Endothelial cell of umbilical vein (primary cell): ENCODE measurements around the gene C9. TPM values are rescaled to one million over a fixed set of nuclear protein-coding genes. Genes with fewer than 3 reads are reported as not detected.

Experiments
- BruUV-seq: library from RNA; stranded (reverse); fragments of 400-500 nt; replicated peaks from 2 replicates; lab custom pipeline; 2021; lab: Mats Ljungman, UMichigan
- CTCF ChIA-PET: fragments of 300-600, 350-600 bp; sonication (Branson Sonifier 250); formaldehyde crosslinking; loops from one replicate; lab custom pipeline; 2021; ENCODE audit warnings: antibody characterized with exemption, inconsistent platforms; lab: Charles Lee
- POLR2A ChIA-PET: fragments of 300-600, 350-600 bp; sonication (Branson Sonifier 250); formaldehyde crosslinking; loops from one replicate; lab custom pipeline; 2021; ENCODE audit warnings: antibody characterized with exemption, inconsistent platforms; lab: Charles Lee
- DNase-seq: peaks from one replicate; pipeline ENCODE4 v3.0.0-alpha.2; 2011; ENCODE audit warnings: low read depth, low spot score
- FAIRE-seq: peaks from 2 replicates; lab custom pipeline; 2011; peaks lifted over from hg19 to GRCh38; lab: Jason Lieb, UNC
- H2AFZ ChIP-seq: 2 replicates; pipeline ENCODE4 v1.6.0; 2012; ENCODE audit warnings: low read depth, low read length, control low read depth, inconsistent platforms
- H3K27ac ChIP-seq: 2 replicates; pipeline ENCODE4 v1.5.1; 2011; ENCODE audit warnings: low read depth, mild to moderate bottlenecking, control low read depth, low read length, moderate library complexity; ENCODE audit not compliant: insufficient read depth
- H3K27me3 ChIP-seq, 2 experiments: 2 replicates each; pipeline versions ENCODE4 v1.6.0 to v1.6.1; 2011; ENCODE audit warnings: low read length in 2 of 2, mixed read lengths in 1 of 2; ENCODE audit not compliant: control insufficient read depth in 2 of 2, insufficient read depth in 2 of 2
- H3K36me3 ChIP-seq, 2 experiments: 2 replicates in 1 of 2; 3 replicates in 1 of 2; pipeline ENCODE4 v1.5.1; 2011; ENCODE audit warnings: low read length in 2 of 2, mild to moderate bottlenecking in 1 of 2, moderate library complexity in 1 of 2; ENCODE audit not compliant: control insufficient read depth in 2 of 2, insufficient read depth in 2 of 2; ENCODE audit errors: extremely low read depth in 1 of 2
- H3K4me1 ChIP-seq: 3 replicates; pipeline ENCODE4 v1.5.1; 2011; ENCODE audit warnings: mild to moderate bottlenecking, low read length; ENCODE audit not compliant: control insufficient read depth, insufficient read depth; ENCODE audit errors: extremely low read depth
- H3K4me2 ChIP-seq: 2 replicates; pipeline ENCODE4 v1.6.1; 2011; ENCODE audit warnings: low read length, control low read depth, mixed read lengths; ENCODE audit not compliant: insufficient read depth
- H3K4me3 ChIP-seq, 3 experiments: fragments of 200-600 bp in 1 of 3; sonication (generic), shearing (Covaris generic) in 1 of 3; replicated peaks in 1 of 3; 2 replicates each; pipeline ENCODE4 v1.5.1; 2011 to 2016; ENCODE audit warnings: control low read depth in 3 of 3, low read length in 3 of 3, mild to moderate bottlenecking in 2 of 3, inconsistent platforms in 1 of 3, low read depth in 1 of 3, moderate library complexity in 1 of 3; ENCODE audit not compliant: insufficient read depth in 1 of 3
- H3K79me2 ChIP-seq: 2 replicates; pipeline ENCODE4 v1.6.0; 2012; ENCODE audit warnings: low read length, inconsistent platforms; ENCODE audit not compliant: control insufficient read depth, insufficient read depth
- H3K9ac ChIP-seq: replicated peaks from 2 replicates; pipeline ENCODE3; 2011; ENCODE audit warnings: low read length, control low read depth; ENCODE audit not compliant: insufficient read depth; ENCODE audit errors: extremely low read depth
- H3K9me1 ChIP-seq: replicated peaks from 3 replicates; pipeline ENCODE4 v1.6.0; 2011; ENCODE audit warnings: mild to moderate bottlenecking, low read length; ENCODE audit not compliant: control insufficient read depth, insufficient read depth; ENCODE audit errors: extremely low read depth
- H3K9me3 ChIP-seq: replicated peaks from 2 replicates; pipeline ENCODE4 v1.5.1; 2012; ENCODE audit warnings: low read length, inconsistent platforms; ENCODE audit not compliant: control insufficient read depth, insufficient read depth
- H4K20me1 ChIP-seq: replicated peaks from 2 replicates; pipeline ENCODE3; 2011; ENCODE audit warnings: mild to moderate bottlenecking, low read length; ENCODE audit not compliant: control insufficient read depth, insufficient read depth; ENCODE audit errors: extremely low read depth
- CTCF ChIP-seq, 2 donors: IDR thresholded peaks; 1 replicate in 1 of 2; 2 replicates in 1 of 2; pipeline ENCODE4 v1.5.1; 2011; ENCODE audit warnings: low read length in 2 of 2, mild to moderate bottlenecking in 2 of 2, moderate library complexity in 2 of 2, control low read depth in 1 of 2, inconsistent platforms in 1 of 2, low read depth in 1 of 2; ENCODE audit not compliant: insufficient read depth in 1 of 2; ENCODE audit errors: extremely low read depth in 1 of 2
- EZH2 ChIP-seq: IDR thresholded peaks from 2 replicates; pipeline ENCODE4 v1.6.1; 2012; ENCODE audit warnings: borderline replicate concordance, low read depth, mild to moderate bottlenecking, moderate library complexity, low read length, inconsistent platforms; ENCODE audit not compliant: severe bottlenecking
- FOS ChIP-seq: IDR thresholded peaks from 2 replicates; pipeline ENCODE4 v1.6.1; 2011; ENCODE audit warnings: mild to moderate bottlenecking, low read length, moderate library complexity, borderline replicate concordance; ENCODE audit not compliant: insufficient read depth
- GATA2 ChIP-seq: IDR thresholded peaks from 2 replicates; pipeline ENCODE4 v1.7.0; 2011; ENCODE audit warnings: low read depth, mild to moderate bottlenecking, moderate library complexity, mixed read lengths, low read length; ENCODE audit not compliant: insufficient read length, insufficient read depth
- JUN ChIP-seq: IDR thresholded peaks from 2 replicates; pipeline ENCODE4 v1.6.1; 2011; ENCODE audit warnings: borderline replicate concordance, low read depth; ENCODE audit not compliant: insufficient read length, insufficient read depth
- MAX ChIP-seq: IDR thresholded peaks from 2 replicates; pipeline ENCODE4 v1.6.1; 2011; ENCODE audit not compliant: insufficient read depth, insufficient read length
- MYC ChIP-seq: IDR thresholded peaks from one replicate; pipeline ENCODE4 v1.6.1; 2011; ENCODE audit warnings: mild to moderate bottlenecking, low read depth, low read length
- POLR2A ChIP-seq: IDR thresholded peaks from 2 replicates; pipeline ENCODE4 v1.6.1; 2012; ENCODE audit warnings: low read depth, mild to moderate bottlenecking, control low read depth, low read length
- POLR2AphosphoS5 ChIP-seq: IDR thresholded peaks from 2 replicates; pipeline ENCODE4 v1.6.1; 2012; ENCODE audit warnings: low read depth, mild to moderate bottlenecking, control low read depth, low read length, moderate library complexity; ENCODE audit not compliant: insufficient read depth
- dilution Hi-C: fragments of 300-500 bp; cut with MboI; formaldehyde crosslinking; loops from one replicate; pipeline ENCODE4 v1.15.0; 2019; ENCODE audit warnings: low sequenced_read_pairs; ENCODE audit not compliant: extremely low pct_ligation_motif_present
- intact Hi-C: fragments of 100-400 bp; cut with micrococcal nuclease; formaldehyde crosslinking; loops from one replicate; pipeline ENCODE4 v1.10.0; 2022
- polyA plus RNA-seq, 4 experiments: library from polyadenylated mRNA; depleted of rRNA in 3 of 4; stranded (reverse) in 3 of 4; unstranded in 1 of 4; fragments of >200 nt; gene quantifications; 2 replicates each; pipeline versions ENCODE4 v1.2.1 to v1.2.3, GENCODE V29; 2011 to 2012; ENCODE audit warnings: missing spikeins in 1 of 4
- total RNA-seq: library from RNA; stranded (reverse); gene quantifications from 2 replicates; pipeline ENCODE4 v1.2.3, GENCODE V29; 2021

C9 gene
- total and polyA plus RNA-seq, 2 donors (not counting 3 experiments of a cell fraction or from before 2014, with no cell fraction given) = 0.33 TPM; not detected in 1

GRCh38 chr5:39328731-39329130, 35.6 kb downstream of the C9 start:
- no peak for DNase-seq
- H3K27me3 ChIP-seq = no peaks in the 10 kb centered on the region
- no peak overlapping the region for H3K27ac ChIP-seq
- no peaks in the 10 kb centered on the region for H3K9me3 ChIP-seq
- TF ChIP-seq MYC (no peak), EZH2 (no peak), POLR2A (no peak), MAX (no peak), CTCF (IDR thresholded peaks at IDR 0.05; ENCODE audit: extremely low read depth in 1 of 2, insufficient read depth in 1 of 2, low read depth in 1 of 2, low read length in 2 of 2) (no peak), GATA2 (no peak)
- dilution Hi-C loops (no loop called here), intact Hi-C loops (no loop called here)
- H3K36me3 ChIP-seq = no peaks in the 10 kb centered on the region
- no peak for FAIRE-seq
- H3K79me2 ChIP-seq = no peaks in the 10 kb centered on the region
- BruUV-seq = no TSS peak
- ChIA-PET POLR2A (no interaction called here), CTCF (no interaction called here)
- no peak overlapping the region for H3K4me3 ChIP-seq
- no peak overlapping the region for H2AFZ ChIP-seq
- H4K20me1 ChIP-seq = no peaks in the 10 kb centered on the region
- no peaks in the 10 kb centered on the region for H3K9me1 ChIP-seq
- no peak overlapping the region for H3K4me2 ChIP-seq
- no peak overlapping the region for H3K9ac ChIP-seq
- H3K4me1 ChIP-seq = no peaks in the 10 kb centered on the region

- Histone ChIP-seq H3K4me2 (no peak overlapping the region), H3K27ac (no peak overlapping the region), H3K4me1 (no peaks in the 10 kb centered on the region), H3K27me3 (no peaks in the 10 kb centered on the region), H3K9me3 (no peaks in the 10 kb centered on the region), H3K79me2 (no peaks in the 10 kb centered on the region), H2AFZ (no peak overlapping the region), H4K20me1 (no peaks in the 10 kb centered on the region), H3K9me1 (no peaks in the 10 kb centered on the region), H3K36me3 (no peaks in the 10 kb centered on the region), H3K9ac (no peak overlapping the region), H3K4me3 (no peak overlapping the region)
- ChIA-PET POLR2A (no interaction called here), CTCF (no interaction called here)
- dilution Hi-C loops (no loop called here), intact Hi-C loops (no loop called here)
- no peak for FAIRE-seq
- DNase-seq = no peak
- TF ChIP-seq POLR2AphosphoS5 (no peak), POLR2A (no peak), JUN (no peak), EZH2 (no peak), CTCF (IDR thresholded peaks at IDR 0.05; ENCODE audit: extremely low read depth in 1 of 2, insufficient read depth in 1 of 2, low read depth in 1 of 2, low read length in 2 of 2) (no peak), FOS (no peak), MAX (no peak), MYC (no peak), GATA2 (no peak)
- no TSS peak for BruUV-seq
Measured at GRCh38 chr5:39323542-39323941, 40.8 kb downstream of the C9 start.
